DND-41 (cell line): ENCODE results near the gene DGUOK.

ENCODE experiments used
- ATAC-seq: fragments of 200-7000 bp; cut with Tn5 transposase; 3 replicates; pipeline ENCODE4 v1.9.1; 2021; ENCODE audit warnings: low read depth; ENCODE audit not compliant: insufficient read depth
- DNase-seq: peaks from one replicate; pipeline ENCODE4 v3.0.0-alpha.2; 2020
- H2AFZ ChIP-seq: 2 replicates; pipeline ENCODE4 v1.6.0; 2012; ENCODE audit warnings: low read depth, low read length
- H3K27ac ChIP-seq: 2 replicates; pipeline ENCODE4 v1.5.1; 2012; ENCODE audit warnings: low read length, inconsistent platforms
- H3K27me3 ChIP-seq: fragments of 200-600 bp; sonication (generic); 2 replicates; pipeline ENCODE4 v1.6.0; 2012; ENCODE audit warnings: low read length, mild to moderate bottlenecking, inconsistent platforms; ENCODE audit not compliant: insufficient read depth, poor library complexity
- H3K36me3 ChIP-seq: 2 replicates; pipeline ENCODE4 v1.5.1; 2012; ENCODE audit warnings: low read length, inconsistent platforms; ENCODE audit not compliant: insufficient read depth
- H3K4me1 ChIP-seq: 2 replicates; pipeline ENCODE4 v1.5.1; 2012; ENCODE audit warnings: mild to moderate bottlenecking, low read length; ENCODE audit not compliant: insufficient read depth
- H3K4me2 ChIP-seq: 2 replicates; pipeline ENCODE4 v1.6.0; 2012; ENCODE audit warnings: mild to moderate bottlenecking, moderate library complexity, low read length, inconsistent platforms; ENCODE audit not compliant: insufficient read depth
- H3K4me3 ChIP-seq, 2 experiments: fragments of 200-600 bp in 1 of 2; shearing (Covaris generic) in 1 of 2; 2 replicates each; pipeline ENCODE4 v1.5.1; 2012 to 2016; ENCODE audit warnings: inconsistent platforms in 2 of 2, low read length in 2 of 2, mild to moderate bottlenecking in 2 of 2, low read depth in 1 of 2, moderate library complexity in 1 of 2
- H3K79me2 ChIP-seq: 2 replicates; pipeline ENCODE4 v1.6.0; 2012; ENCODE audit warnings: low read length, inconsistent platforms; ENCODE audit not compliant: insufficient read depth
- H3K9ac ChIP-seq: 2 replicates; pipeline ENCODE4 v1.6.0; 2012; ENCODE audit warnings: low read depth, mild to moderate bottlenecking, inconsistent platforms, low read length, moderate library complexity
- H3K9me3 ChIP-seq: 2 replicates; pipeline ENCODE4 v1.5.1; 2012; ENCODE audit warnings: low read length, moderate library complexity, mild to moderate bottlenecking, inconsistent platforms; ENCODE audit not compliant: insufficient read depth, severe bottlenecking
- H4K20me1 ChIP-seq: 2 replicates; pipeline ENCODE4 v1.6.0; 2012; ENCODE audit warnings: low read length; ENCODE audit not compliant: insufficient read depth
- CTCF ChIP-seq: IDR thresholded peaks from 2 replicates; pipeline ENCODE4 v1.5.1; 2012; ENCODE audit warnings: borderline replicate concordance, low read length, moderate library complexity, mild to moderate bottlenecking; ENCODE audit not compliant: poor library complexity, severe bottlenecking; ENCODE audit errors: extremely low read depth
- EZH2 ChIP-seq: IDR thresholded peaks from 3 replicates; pipeline ENCODE4 v1.6.1; 2012; ENCODE audit warnings: borderline replicate concordance, low read depth, mild to moderate bottlenecking, moderate library complexity, low read length, inconsistent platforms; ENCODE audit not compliant: severe bottlenecking

DGUOK gene

DNA sequence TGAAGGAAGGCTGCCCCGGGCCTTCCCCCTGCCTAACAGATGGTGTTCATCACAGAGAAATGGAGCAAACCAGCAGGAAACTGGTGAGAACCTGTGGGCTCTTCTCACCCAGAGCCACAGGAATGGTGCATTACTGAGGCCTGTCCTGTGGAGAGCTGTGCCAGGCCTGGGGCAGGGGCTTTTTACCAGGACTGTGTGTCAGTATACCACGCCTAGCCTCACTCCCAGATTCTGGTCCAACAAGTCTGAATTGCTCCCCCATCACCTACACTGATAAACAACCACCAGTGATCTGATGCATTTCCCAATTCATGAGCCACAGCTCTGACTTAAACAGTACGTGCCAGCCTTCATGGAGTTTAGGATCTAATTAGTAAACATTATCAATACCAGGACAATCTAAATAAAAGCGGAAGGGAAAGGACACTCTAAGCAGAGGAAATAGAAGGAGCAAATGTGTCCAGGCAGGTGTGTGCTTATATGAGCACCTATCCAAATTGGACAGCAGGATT, 8.9 kb upstream of the DGUOK start:
- Histone ChIP-seq H3K4me2 (no peak overlapping the region), H3K79me2 (no peaks in the 10 kb centered on the region), H3K27ac (no peak overlapping the region), H3K36me3 (no peaks in the 10 kb centered on the region), H4K20me1 (no peaks in the 10 kb centered on the region), H3K27me3 (no peaks in the 10 kb centered on the region), H3K9ac (no peak overlapping the region), H3K4me1 (no peaks in the 10 kb centered on the region), H2AFZ (no peak overlapping the region), H3K4me3 (no peak overlapping the region), H3K9me3 (no peaks in the 10 kb centered on the region)
- DNase-seq (no peak), ATAC-seq (no peak)
- TF ChIP-seq EZH2, result no peak
- no peak for TF ChIP-seq CTCF

- DNase-seq (no peak), ATAC-seq (no peak)
- H3K79me2 ChIP-seq, result no peaks in the 10 kb centered on the region
- no peak overlapping the region for H3K4me3 ChIP-seq
- no peaks in the 10 kb centered on the region for H3K9me3 ChIP-seq
- no peaks in the 10 kb centered on the region for H4K20me1 ChIP-seq
- no peak overlapping the region for H3K4me2 ChIP-seq
- H3K4me1 ChIP-seq, result no peaks in the 10 kb centered on the region
- H3K9ac ChIP-seq, result no peak overlapping the region
- no peaks in the 10 kb centered on the region for H3K36me3 ChIP-seq
- H2AFZ ChIP-seq, result no peak overlapping the region
- no peak overlapping the region for H3K27ac ChIP-seq
- TF ChIP-seq EZH2, result no peak
- TF ChIP-seq CTCF, result no peak
- no peaks in the 10 kb centered on the region for H3K27me3 ChIP-seq
Measured at GRCh38 chr2:73918856-73919255, 7.8 kb upstream of the DGUOK start.

GRCh38 chr2:73919596-73920228, 7.0 kb upstream of the DGUOK start:
- Histone ChIP-seq H3K36me3 (no peaks in the 10 kb centered on the region), H3K4me2 (no peak overlapping the region), H3K9ac (no peak overlapping the region), H3K79me2 (no peaks in the 10 kb centered on the region), H3K4me3 (no peak overlapping the region), H3K4me1 (no peaks in the 10 kb centered on the region), H4K20me1 (no peaks in the 10 kb centered on the region), H3K27ac (no peak overlapping the region), H2AFZ (no peak overlapping the region), H3K27me3 (no peaks in the 10 kb centered on the region), H3K9me3 (no peaks in the 10 kb centered on the region)
- ATAC-seq, result no peak; the same call in 2 of the 3 replicates
- TF ChIP-seq CTCF (no peak), EZH2 (no peak)
- no peak for DNase-seq
